Ishikawa (cell line): ENCODE data around the gene PDE6A.

ENCODE experiments used
- CEBPB ChIP-seq: IDR thresholded peaks from 2 replicates; pipeline ENCODE4 v1.6.1; 2012
- CREB1 ChIP-seq: IDR thresholded peaks from 2 replicates; pipeline ENCODE4 v1.6.1; 2012; ENCODE audit warnings: low read depth
- EGR1 ChIP-seq: IDR thresholded peaks from 2 replicates; pipeline ENCODE4 v1.6.1; 2012
- EP300 ChIP-seq: IDR thresholded peaks from 2 replicates; pipeline ENCODE4 v1.6.1; 2012; ENCODE audit warnings: borderline replicate concordance
- FOXM1 ChIP-seq: IDR thresholded peaks from 2 replicates; pipeline ENCODE4 v1.6.1; 2012; ENCODE audit warnings: low read depth, borderline replicate concordance
- NFIC ChIP-seq: IDR thresholded peaks from 2 replicates; pipeline ENCODE4 v1.6.1; 2012
- RAD21 ChIP-seq: IDR thresholded peaks from 2 replicates; pipeline ENCODE4 v1.6.1; 2012; ENCODE audit warnings: low read depth
- TAF1 ChIP-seq: IDR thresholded peaks from 2 replicates; pipeline ENCODE4 v1.6.1; 2012; ENCODE audit warnings: low read depth, mild to moderate bottlenecking
- TCF12 ChIP-seq: IDR thresholded peaks from 2 replicates; pipeline ENCODE4 v1.6.1; 2012; ENCODE audit warnings: low read depth
- TEAD4 ChIP-seq: IDR thresholded peaks from 2 replicates; pipeline ENCODE4 v1.6.1; 2012
- YY1 ChIP-seq: IDR thresholded peaks from 2 replicates; pipeline ENCODE4 v1.6.1; 2012; ENCODE audit warnings: low read depth
- ZBTB7A ChIP-seq: IDR thresholded peaks from 2 replicates; pipeline ENCODE4 v1.6.1; 2012; ENCODE audit warnings: low read depth
- TF ChIP-seq, protein P1 (sequence below): IDR thresholded peaks from 2 replicates; pipeline ENCODE4 v1.6.1; 2012; ENCODE audit warnings: low read depth, mild to moderate bottlenecking
- TF ChIP-seq, protein P2 (sequence below): IDR thresholded peaks from 2 replicates; pipeline ENCODE4 v1.6.1; 2012
- TF ChIP-seq, protein P3 (sequence below): IDR thresholded peaks from 2 replicates; pipeline ENCODE4 v1.6.1; 2012

The PDE6A gene

DNA sequence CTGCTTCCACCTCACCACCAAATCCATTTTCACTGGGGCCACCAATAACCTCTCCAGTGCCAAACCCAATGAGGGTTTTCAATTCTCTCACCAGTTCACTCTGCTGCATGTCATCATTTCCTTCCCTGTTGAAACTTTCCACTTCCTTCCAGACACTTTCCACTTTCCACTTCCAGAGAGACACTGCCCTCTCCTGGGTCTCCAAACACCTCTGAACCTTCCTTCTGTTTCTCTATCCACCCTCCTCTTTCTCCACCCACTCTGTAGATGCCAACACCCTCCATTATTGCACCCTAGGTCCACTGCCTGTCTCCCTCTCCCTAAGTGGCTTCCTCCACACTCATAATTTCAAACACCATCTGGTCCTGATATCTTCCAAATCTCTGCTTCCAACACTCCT is 39.6 kb downstream of the PDE6A start:
- TF ChIP-seq RAD21 (peak; percentile 37; the same call in 1 of the 2 replicates), YY1 (no peak), TEAD4 (no peak)

DNA sequence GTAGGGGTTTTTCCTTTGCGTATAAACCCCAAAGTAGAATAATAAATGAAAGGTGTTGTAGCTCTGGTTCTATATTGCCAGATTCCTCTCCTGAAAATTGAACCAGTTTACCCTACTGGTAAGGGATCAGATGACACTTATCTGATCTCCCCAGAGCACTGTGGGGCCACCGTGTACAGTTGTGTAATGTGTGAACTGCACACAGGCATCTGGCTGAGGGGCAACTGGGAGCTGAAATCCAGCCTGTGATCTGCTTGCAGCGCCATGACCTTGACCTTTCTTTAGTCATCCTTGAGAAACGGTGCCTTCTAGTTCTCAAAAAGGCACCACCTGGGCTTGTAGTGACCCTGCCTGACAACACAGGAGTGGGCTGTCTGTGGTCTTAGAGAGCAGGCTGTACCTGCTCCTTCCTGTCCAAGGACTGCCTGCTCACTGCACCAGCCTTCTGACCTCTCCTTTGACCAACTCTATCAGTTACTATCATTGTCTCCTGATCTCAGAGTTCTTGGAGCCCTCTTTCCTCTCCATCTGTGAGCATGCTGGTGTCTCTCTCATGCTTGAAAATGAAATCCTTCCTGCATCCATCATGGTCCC is 40.2 kb downstream of the PDE6A start:
- TF ChIP-seq YY1 (no peak), RAD21 (no peak)
- TF ChIP-seq, protein P1, sequence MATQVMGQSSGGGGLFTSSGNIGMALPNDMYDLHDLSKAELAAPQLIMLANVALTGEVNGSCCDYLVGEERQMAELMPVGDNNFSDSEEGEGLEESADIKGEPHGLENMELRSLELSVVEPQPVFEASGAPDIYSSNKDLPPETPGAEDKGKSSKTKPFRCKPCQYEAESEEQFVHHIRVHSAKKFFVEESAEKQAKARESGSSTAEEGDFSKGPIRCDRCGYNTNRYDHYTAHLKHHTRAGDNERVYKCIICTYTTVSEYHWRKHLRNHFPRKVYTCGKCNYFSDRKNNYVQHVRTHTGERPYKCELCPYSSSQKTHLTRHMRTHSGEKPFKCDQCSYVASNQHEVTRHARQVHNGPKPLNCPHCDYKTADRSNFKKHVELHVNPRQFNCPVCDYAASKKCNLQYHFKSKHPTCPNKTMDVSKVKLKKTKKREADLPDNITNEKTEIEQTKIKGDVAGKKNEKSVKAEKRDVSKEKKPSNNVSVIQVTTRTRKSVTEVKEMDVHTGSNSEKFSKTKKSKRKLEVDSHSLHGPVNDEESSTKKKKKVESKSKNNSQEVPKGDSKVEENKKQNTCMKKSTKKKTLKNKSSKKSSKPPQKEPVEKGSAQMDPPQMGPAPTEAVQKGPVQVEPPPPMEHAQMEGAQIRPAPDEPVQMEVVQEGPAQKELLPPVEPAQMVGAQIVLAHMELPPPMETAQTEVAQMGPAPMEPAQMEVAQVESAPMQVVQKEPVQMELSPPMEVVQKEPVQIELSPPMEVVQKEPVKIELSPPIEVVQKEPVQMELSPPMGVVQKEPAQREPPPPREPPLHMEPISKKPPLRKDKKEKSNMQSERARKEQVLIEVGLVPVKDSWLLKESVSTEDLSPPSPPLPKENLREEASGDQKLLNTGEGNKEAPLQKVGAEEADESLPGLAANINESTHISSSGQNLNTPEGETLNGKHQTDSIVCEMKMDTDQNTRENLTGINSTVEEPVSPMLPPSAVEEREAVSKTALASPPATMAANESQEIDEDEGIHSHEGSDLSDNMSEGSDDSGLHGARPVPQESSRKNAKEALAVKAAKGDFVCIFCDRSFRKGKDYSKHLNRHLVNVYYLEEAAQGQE, result no peak

DNA sequence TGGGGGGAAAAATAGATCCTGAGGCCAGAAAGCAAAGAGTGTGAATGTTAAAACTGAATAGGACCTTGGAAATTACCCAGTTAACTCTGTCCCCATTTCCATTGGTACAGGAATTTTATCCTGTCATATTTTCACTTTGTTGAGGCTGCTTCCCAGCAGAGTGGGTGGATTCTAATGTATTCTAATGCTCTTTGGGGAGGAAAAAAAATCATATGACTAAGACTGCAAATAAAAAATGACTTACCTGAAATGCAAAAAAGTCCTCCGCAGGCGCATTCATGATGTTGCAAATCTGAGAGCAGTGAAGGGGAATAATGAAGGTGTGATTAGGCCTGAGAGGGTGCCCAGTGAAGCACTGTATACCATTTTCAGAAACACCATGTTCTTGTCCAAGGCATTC is 41.2 kb downstream of the PDE6A start:
- TF ChIP-seq CEBPB, result no peak
- TF ChIP-seq NFIC, result no peak
- no peak for TF ChIP-seq YY1
- TF ChIP-seq RAD21, result no peak
- TF ChIP-seq FOXM1, result no peak
- TF ChIP-seq TEAD4, result no peak
- TF ChIP-seq, protein P2, sequence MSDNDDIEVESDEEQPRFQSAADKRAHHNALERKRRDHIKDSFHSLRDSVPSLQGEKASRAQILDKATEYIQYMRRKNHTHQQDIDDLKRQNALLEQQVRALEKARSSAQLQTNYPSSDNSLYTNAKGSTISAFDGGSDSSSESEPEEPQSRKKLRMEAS, result no peak
- TF ChIP-seq, protein P1, result no peak
- TF ChIP-seq EGR1, result no peak
- no peak for TF ChIP-seq ZBTB7A
- TF ChIP-seq TCF12, result no peak
- TF ChIP-seq CREB1, result no peak

DNA sequence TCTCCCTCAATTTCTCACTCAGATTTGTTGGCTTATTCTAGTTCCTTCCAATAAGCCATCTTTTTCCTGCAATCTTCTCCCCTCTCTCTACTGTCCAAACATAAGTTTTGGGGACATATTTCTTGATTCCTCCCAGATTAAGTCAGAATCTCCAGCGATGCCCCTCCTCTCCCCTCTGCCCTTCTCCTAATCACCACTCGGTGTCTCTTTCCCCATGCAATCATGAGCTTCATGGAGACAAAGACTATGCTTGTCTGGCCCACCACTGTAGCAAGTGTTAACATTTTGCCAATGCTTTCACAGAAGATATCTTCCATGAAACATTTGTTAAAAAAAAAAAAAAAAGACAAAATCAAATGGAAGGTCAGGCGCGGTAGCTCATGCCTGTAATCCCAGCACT is 42.4 kb downstream of the PDE6A start:
- TF ChIP-seq EGR1 (no peak), RAD21 (peak; percentile 42; the same call in 1 of the 2 replicates)

DNA sequence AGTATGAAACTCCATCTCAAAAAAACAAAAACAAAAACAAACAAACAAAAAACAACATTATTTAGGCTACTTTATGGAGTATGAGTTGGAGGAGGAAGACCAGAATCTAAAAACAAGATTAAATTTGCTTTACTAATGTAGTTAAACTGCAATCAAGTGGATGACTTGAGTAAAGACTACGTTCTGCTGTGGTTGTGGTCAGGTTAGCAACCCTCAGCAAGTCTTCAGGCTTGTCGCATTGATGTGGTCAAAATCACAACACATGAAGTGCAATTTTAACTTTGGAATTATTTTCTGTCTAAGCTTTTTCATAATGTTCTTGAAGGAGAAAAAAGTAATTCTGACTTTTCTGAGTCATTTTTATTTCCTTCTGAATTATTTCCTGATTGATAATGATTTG is 43.1 kb downstream of the PDE6A start:
- TF ChIP-seq CREB1, result no peak
- no peak for TF ChIP-seq EGR1
- TF ChIP-seq ZBTB7A, result no peak
- no peak for TF ChIP-seq TCF12
- no peak for TF ChIP-seq EP300
- TF ChIP-seq, protein P1, result no peak
- no peak for TF ChIP-seq TAF1
- TF ChIP-seq RAD21, result no peak

DNA sequence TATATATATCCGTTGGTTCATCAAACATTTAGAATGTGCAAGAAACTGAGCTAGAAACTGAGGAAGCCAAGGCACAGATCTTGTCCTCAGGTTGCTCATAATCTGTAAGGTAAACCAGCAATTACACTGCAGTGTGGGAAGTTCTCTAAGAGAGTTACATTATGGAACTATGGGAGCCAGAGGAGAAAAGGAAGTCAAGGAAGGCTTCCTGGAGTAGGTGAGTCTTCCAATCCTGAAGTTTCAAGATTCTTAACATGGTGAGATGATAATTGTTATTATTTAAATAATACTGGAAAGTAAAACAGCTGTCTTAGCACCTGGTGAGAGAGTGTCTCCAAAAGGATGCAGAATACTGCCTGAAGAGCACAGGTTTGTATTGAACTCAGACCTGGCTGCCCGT is 44.2 kb downstream of the PDE6A start:
- no peak for TF ChIP-seq CEBPB
- TF ChIP-seq NFIC, result no peak
- TF ChIP-seq TAF1, result no peak
- no peak for TF ChIP-seq EGR1
- TF ChIP-seq TEAD4, result no peak
- no peak for TF ChIP-seq ZBTB7A

DNA sequence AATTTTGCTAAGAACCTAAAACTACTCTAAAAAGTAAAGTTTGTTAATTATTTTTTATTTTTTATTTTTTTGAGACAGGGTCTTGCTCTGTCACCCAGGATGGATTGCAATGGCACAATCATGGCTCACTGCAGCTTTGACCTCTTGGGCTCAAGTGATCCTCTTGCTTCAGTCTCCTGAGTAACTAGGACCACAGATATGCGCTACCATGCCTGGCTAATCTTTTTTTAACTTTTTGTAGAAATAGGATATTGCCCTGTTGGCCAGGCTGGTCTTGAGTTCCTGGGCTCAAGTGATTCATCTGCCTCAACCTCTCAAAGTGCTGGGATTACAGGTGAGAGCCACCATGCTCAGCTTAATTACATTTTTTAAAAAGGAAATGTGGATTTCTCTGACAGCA is 45.8 kb downstream of the PDE6A start:
- TF ChIP-seq YY1 (no peak), EP300 (no peak), NFIC (no peak), CREB1 (no peak), RAD21 (no peak), TCF12 (no peak), EGR1 (no peak), ZBTB7A (no peak), FOXM1 (no peak), CEBPB (no peak), TAF1 (no peak), TEAD4 (no peak)
- TF ChIP-seq, protein P3, sequence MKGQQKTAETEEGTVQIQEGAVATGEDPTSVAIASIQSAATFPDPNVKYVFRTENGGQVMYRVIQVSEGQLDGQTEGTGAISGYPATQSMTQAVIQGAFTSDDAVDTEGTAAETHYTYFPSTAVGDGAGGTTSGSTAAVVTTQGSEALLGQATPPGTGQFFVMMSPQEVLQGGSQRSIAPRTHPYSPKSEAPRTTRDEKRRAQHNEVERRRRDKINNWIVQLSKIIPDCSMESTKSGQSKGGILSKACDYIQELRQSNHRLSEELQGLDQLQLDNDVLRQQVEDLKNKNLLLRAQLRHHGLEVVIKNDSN, result no peak
- TF ChIP-seq, protein P2, result no peak
- TF ChIP-seq, protein P1, result no peak
